GM12878 (cell line): Measurements from ENCODE around the gene NPS. TPM values are rescaled to one million over a fixed set of nuclear protein-coding genes. Genes with fewer than 3 reads are reported as not detected.

Source experiments
- ATAC-seq: fragments of 200-7000 bp; cut with Tn5 transposase; 3 replicates; pipeline ENCODE4 v1.9.1; 2020; ENCODE audit warnings: mild to moderate bottlenecking, moderate library complexity
- BruUV-seq: library from RNA; stranded (reverse); fragments of 400-500 nt; replicated peaks from 2 replicates; lab custom pipeline; 2021; lab: Mats Ljungman, UMichigan
- CTCF ChIA-PET: fragments of 300-600 bp; sonication (Branson Sonifier 250); formaldehyde crosslinking; extraction: SDS; loops from one replicate; lab custom pipeline; 2021; ENCODE audit warnings: inconsistent platforms; lab: Yijun Ruan, JAX
- POLR2A ChIA-PET: fragments of 350-600 bp; formaldehyde crosslinking; extraction: SDS; loops from one replicate; lab custom pipeline; 2021; ENCODE audit warnings: inconsistent platforms; lab: Charles Lee
- RAD21 ChIA-PET: fragments of 300-600 bp; sonication (Branson Sonifier 250); formaldehyde crosslinking; loops from one replicate; lab custom pipeline; 2023; ENCODE audit warnings: antibody characterized with exemption; ENCODE audit not compliant: unreplicated experiment; lab: Charles Lee
- SMC1A ChIA-PET: fragments of 300-600 bp; sonication (Branson Sonifier 250); formaldehyde crosslinking; loops from one replicate; lab custom pipeline; 2023; ENCODE audit not compliant: unreplicated experiment, uncharacterized antibody; lab: Charles Lee
- DNase-seq: peaks from one replicate; pipeline ENCODE4 v3.0.0-alpha.2; 2011; ENCODE audit warnings: low read depth, low spot score
- FAIRE-seq: peaks from 3 replicates; lab custom pipeline; 2011; peaks lifted over from hg19 to GRCh38; lab: Jason Lieb, UNC
- H2AFZ ChIP-seq: 2 replicates; pipeline ENCODE4 v1.6.0; 2011; ENCODE audit warnings: low read depth, low read length, control low read depth; ENCODE audit not compliant: control insufficient read depth
- H3K27ac ChIP-seq: 2 replicates; pipeline ENCODE4 v1.5.1; 2011; ENCODE audit warnings: control low read depth; ENCODE audit not compliant: control insufficient read depth, insufficient read depth
- H3K27me3 ChIP-seq, 2 experiments: replicated peaks in 1 of 2; 2 replicates each; pipeline versions ENCODE4 v1.6.0 to v1.6.1; 2011; ENCODE audit warnings: low read length in 1 of 2; ENCODE audit not compliant: control insufficient read depth in 2 of 2, insufficient read depth in 2 of 2
- H3K36me3 ChIP-seq, 2 experiments: 2 replicates each; pipeline ENCODE4 v1.5.1; 2011; ENCODE audit warnings: low read length in 1 of 2; ENCODE audit not compliant: control insufficient read depth in 2 of 2, insufficient read depth in 2 of 2
- H3K4me1 ChIP-seq: 2 replicates; pipeline ENCODE4 v1.6.1; 2011; ENCODE audit warnings: mild to moderate bottlenecking, low read length, moderate library complexity, mixed read lengths; ENCODE audit not compliant: control insufficient read depth, insufficient read depth
- H3K4me2 ChIP-seq: 2 replicates; pipeline ENCODE4 v1.6.0; 2011; ENCODE audit warnings: control low read depth; ENCODE audit not compliant: control insufficient read depth, insufficient read depth
- H3K4me3 ChIP-seq: fragments of 200-600 bp; sonication (generic); 2 replicates; pipeline ENCODE4 v1.5.1; 2016
- H3K79me2 ChIP-seq: 2 replicates; pipeline ENCODE4 v1.6.0; 2011; ENCODE audit warnings: low read length; ENCODE audit not compliant: control insufficient read depth, insufficient read depth
- H3K9ac ChIP-seq: 2 replicates; pipeline ENCODE4 v1.8.0; 2011; ENCODE audit warnings: low read length, control low read depth, mixed read lengths; ENCODE audit not compliant: control insufficient read depth, insufficient read depth
- H3K9me3 ChIP-seq: replicated peaks from 3 replicates; pipeline ENCODE4 v1.5.1; 2011; ENCODE audit warnings: mild to moderate bottlenecking, low read length; ENCODE audit not compliant: control insufficient read depth, insufficient read depth
- H4K20me1 ChIP-seq: 2 replicates; pipeline ENCODE4 v1.6.0; 2011; ENCODE audit not compliant: control insufficient read depth, insufficient read depth
- BCL11A ChIP-seq: IDR thresholded peaks from 2 replicates; pipeline ENCODE4 v1.6.1; 2011; ENCODE audit warnings: low read depth, low read length
- FOS ChIP-seq: IDR thresholded peaks from 3 replicates; pipeline ENCODE4 v1.6.1; 2011; ENCODE audit warnings: borderline replicate concordance; ENCODE audit not compliant: insufficient read length; ENCODE audit errors: extremely low read depth
- HDGF ChIP-seq: fragments of 450-650 bp; IDR thresholded peaks from 2 replicates; pipeline ENCODE4 v1.6.1; 2016; ENCODE audit warnings: antibody characterized with exemption
- MYC ChIP-seq: IDR thresholded peaks from 2 replicates; pipeline ENCODE4 v1.6.1; 2011; ENCODE audit warnings: mild to moderate bottlenecking, low read length, moderate library complexity, inconsistent platforms; ENCODE audit not compliant: insufficient read depth, insufficient replicate concordance, insufficient read length, severe bottlenecking
- NR2F1 ChIP-seq: fragments of 450-650 bp; conservative IDR thresholded peaks from 2 replicates; pipeline ENCODE4 v1.6.1; 2017; ENCODE audit warnings: mild to moderate bottlenecking
- SP1 ChIP-seq: IDR thresholded peaks from one replicate; pipeline ENCODE4 v1.6.1; 2011; ENCODE audit warnings: low read depth, low read length
- WGBS: methylation state at CpG from one replicate; pipeline ENCODE4 v1.1.6; 2016; ENCODE audit warnings: low lambda C conversion rate; ENCODE audit not compliant: insufficient replicate concordance, insufficient coverage; ENCODE audit errors: missing lambda C conversion rate; 5-methylcytosine and 5-hydroxymethylcytosine counted together
- in situ Hi-C: fragments of 300-500 bp; cut with MboI; formaldehyde crosslinking; loops from 9 replicates; pipeline ENCODE4 v1.14.3; 2018; ENCODE audit warnings: mixed read lengths
- intact Hi-C: fragments of 100-400 bp; cut with micrococcal nuclease; formaldehyde crosslinking; loops from one replicate; pipeline ENCODE4 v1.14.2; 2022; ENCODE audit not compliant: unreplicated experiment
- polyA plus RNA-seq, 11 experiments: library from polyadenylated mRNA; depleted of rRNA in 4 of 11; unstranded in 6 of 11; stranded (reverse) in 5 of 11; fragments of >200 nt; fragmentation: Nextera tagmentation in 4 of 11; fragmentation: Illumina TruSeq in 1 of 11; extraction: Ambion mirVana in 4 of 11; extraction: Trizol in 1 of 11; gene quantifications; 1 replicate in 1 of 11; 2 replicates in 10 of 11; pipeline versions ENCODE4 v1.2.1 to v1.2.3, GENCODE V29; 2011 to 2016; ENCODE audit warnings: inconsistent platforms in 2 of 11, missing spikeins in 2 of 11, low read depth in 1 of 11
- total RNA-seq, 4 experiments: library from RNA; depleted of rRNA in 3 of 4; stranded (reverse); fragments of >200 nt in 3 of 4; fragmentation: Illumina TruSeq in 1 of 4; extraction: Trizol in 1 of 4; gene quantifications; 2 replicates each; pipeline versions ENCODE4 v1.2.1 to v1.2.3, GENCODE V29; 2013 to 2021
- TF ChIP-seq, protein P1 (sequence below): IDR thresholded peaks from 2 replicates; pipeline ENCODE4 v1.6.1; 2012; ENCODE audit warnings: low read depth, low read length, improper control_type of control experiment
- TF ChIP-seq, protein P2 (sequence below): IDR thresholded peaks from 2 replicates; pipeline ENCODE4 v1.6.1; 2012; ENCODE audit warnings: mild to moderate bottlenecking, low read depth, low read length
- TF ChIP-seq, protein P3 (sequence below): fragments of 450-650 bp; formaldehyde crosslinking; IDR thresholded peaks from 2 replicates; pipeline ENCODE4 v1.4.0; 2020; ENCODE audit warnings: mild to moderate bottlenecking, moderate library complexity
- TF ChIP-seq, protein P4 (sequence below): IDR thresholded peaks from 2 replicates; pipeline ENCODE4 v1.6.1; 2011; ENCODE audit warnings: low read depth, mild to moderate bottlenecking, low read length, moderate library complexity, borderline replicate concordance; ENCODE audit errors: extremely low read depth

NPS gene
- total and polyA plus RNA-seq, 10 of the 15 experiments (the other 5 are each of a cell fraction or from before 2014, with no cell fraction given): not detected

DNA sequence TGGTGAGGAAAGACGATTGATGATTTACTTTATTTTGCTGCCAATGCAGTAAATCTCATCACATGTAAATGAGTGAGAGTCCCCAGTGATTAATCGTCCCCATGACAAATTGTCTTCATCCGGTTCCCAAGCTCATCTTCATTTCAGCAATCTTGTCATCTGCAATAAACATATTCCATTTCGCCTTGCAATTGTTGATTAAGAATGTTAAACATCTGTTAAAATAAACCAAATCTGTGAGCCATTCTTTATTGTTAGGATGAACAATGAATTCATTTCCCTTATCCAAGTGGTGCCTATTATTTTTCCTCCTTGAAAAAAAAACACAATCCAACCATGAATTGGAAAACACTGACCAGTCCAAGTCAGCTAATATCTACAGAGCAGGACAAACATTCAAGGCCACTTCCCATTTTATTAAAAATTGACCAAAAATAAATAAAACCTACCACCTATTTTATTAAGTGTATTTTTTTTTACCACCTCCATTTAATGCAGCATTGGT is 36.5 kb downstream of the NPS start:
- POLR2A ChIA-PET: no interaction called here
- Histone ChIP-seq H3K9ac (no peak overlapping the region), H3K36me3 (no peaks in the 10 kb centered on the region), H4K20me1 (no peaks in the 10 kb centered on the region), H3K27ac (no peak overlapping the region), H3K4me2 (no peak overlapping the region), H3K4me1 (no peaks in the 10 kb centered on the region), H3K4me3 (no peak overlapping the region), H2AFZ (no peak overlapping the region), H3K79me2 (no peaks in the 10 kb centered on the region), H3K9me3 (no peaks in the 10 kb centered on the region), H3K27me3 (no peaks in the 10 kb centered on the region)
- no TSS peak for BruUV-seq
- DNase-seq: no peak
- WGBS: 41% methylated on average over 4 of the region's 4 CpGs
- no peak for ATAC-seq
- RAD21 ChIA-PET: no interaction called here
- in situ Hi-C loops: no loop called here
- intact Hi-C loops: no loop called here
- FAIRE-seq: no peak
- TF ChIP-seq, protein P1, sequence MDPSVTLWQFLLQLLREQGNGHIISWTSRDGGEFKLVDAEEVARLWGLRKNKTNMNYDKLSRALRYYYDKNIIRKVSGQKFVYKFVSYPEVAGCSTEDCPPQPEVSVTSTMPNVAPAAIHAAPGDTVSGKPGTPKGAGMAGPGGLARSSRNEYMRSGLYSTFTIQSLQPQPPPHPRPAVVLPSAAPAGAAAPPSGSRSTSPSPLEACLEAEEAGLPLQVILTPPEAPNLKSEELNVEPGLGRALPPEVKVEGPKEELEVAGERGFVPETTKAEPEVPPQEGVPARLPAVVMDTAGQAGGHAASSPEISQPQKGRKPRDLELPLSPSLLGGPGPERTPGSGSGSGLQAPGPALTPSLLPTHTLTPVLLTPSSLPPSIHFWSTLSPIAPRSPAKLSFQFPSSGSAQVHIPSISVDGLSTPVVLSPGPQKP: no peak
- no peak for TF ChIP-seq SP1
- TF ChIP-seq BCL11A: no peak
- TF ChIP-seq, protein P2, sequence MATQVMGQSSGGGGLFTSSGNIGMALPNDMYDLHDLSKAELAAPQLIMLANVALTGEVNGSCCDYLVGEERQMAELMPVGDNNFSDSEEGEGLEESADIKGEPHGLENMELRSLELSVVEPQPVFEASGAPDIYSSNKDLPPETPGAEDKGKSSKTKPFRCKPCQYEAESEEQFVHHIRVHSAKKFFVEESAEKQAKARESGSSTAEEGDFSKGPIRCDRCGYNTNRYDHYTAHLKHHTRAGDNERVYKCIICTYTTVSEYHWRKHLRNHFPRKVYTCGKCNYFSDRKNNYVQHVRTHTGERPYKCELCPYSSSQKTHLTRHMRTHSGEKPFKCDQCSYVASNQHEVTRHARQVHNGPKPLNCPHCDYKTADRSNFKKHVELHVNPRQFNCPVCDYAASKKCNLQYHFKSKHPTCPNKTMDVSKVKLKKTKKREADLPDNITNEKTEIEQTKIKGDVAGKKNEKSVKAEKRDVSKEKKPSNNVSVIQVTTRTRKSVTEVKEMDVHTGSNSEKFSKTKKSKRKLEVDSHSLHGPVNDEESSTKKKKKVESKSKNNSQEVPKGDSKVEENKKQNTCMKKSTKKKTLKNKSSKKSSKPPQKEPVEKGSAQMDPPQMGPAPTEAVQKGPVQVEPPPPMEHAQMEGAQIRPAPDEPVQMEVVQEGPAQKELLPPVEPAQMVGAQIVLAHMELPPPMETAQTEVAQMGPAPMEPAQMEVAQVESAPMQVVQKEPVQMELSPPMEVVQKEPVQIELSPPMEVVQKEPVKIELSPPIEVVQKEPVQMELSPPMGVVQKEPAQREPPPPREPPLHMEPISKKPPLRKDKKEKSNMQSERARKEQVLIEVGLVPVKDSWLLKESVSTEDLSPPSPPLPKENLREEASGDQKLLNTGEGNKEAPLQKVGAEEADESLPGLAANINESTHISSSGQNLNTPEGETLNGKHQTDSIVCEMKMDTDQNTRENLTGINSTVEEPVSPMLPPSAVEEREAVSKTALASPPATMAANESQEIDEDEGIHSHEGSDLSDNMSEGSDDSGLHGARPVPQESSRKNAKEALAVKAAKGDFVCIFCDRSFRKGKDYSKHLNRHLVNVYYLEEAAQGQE: no peak
- TF ChIP-seq, protein P3, sequence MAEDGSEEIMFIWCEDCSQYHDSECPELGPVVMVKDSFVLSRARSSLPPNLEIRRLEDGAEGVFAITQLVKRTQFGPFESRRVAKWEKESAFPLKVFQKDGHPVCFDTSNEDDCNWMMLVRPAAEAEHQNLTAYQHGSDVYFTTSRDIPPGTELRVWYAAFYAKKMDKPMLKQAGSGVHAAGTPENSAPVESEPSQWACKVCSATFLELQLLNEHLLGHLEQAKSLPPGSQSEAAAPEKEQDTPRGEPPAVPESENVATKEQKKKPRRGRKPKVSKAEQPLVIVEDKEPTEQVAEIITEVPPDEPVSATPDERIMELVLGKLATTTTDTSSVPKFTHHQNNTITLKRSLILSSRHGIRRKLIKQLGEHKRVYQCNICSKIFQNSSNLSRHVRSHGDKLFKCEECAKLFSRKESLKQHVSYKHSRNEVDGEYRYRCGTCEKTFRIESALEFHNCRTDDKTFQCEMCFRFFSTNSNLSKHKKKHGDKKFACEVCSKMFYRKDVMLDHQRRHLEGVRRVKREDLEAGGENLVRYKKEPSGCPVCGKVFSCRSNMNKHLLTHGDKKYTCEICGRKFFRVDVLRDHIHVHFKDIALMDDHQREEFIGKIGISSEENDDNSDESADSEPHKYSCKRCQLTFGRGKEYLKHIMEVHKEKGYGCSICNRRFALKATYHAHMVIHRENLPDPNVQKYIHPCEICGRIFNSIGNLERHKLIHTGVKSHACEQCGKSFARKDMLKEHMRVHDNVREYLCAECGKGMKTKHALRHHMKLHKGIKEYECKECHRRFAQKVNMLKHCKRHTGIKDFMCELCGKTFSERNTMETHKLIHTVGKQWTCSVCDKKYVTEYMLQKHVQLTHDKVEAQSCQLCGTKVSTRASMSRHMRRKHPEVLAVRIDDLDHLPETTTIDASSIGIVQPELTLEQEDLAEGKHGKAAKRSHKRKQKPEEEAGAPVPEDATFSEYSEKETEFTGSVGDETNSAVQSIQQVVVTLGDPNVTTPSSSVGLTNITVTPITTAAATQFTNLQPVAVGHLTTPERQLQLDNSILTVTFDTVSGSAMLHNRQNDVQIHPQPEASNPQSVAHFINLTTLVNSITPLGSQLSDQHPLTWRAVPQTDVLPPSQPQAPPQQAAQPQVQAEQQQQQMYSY: no peak
- TF ChIP-seq, protein P4, sequence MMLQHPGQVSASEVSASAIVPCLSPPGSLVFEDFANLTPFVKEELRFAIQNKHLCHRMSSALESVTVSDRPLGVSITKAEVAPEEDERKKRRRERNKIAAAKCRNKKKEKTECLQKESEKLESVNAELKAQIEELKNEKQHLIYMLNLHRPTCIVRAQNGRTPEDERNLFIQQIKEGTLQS: no peak
- TF ChIP-seq NR2F1: no peak
- TF ChIP-seq MYC: no peak
- no peak for TF ChIP-seq HDGF
- TF ChIP-seq FOS: no peak
- CTCF ChIA-PET: no interaction called here
- SMC1A ChIA-PET: no interaction called here
